ENCODE measurements around the gene RAB6A.
A peak's percentile ranks its signal among the peaks of the same experiment; 100 is the strongest.
"Not testable (repeated sequence)": the region's sequence is repeated elsewhere in the genome, so short reads cannot be mapped to it uniquely, and the experiment has no call there.

The RAB6A gene

DNA sequence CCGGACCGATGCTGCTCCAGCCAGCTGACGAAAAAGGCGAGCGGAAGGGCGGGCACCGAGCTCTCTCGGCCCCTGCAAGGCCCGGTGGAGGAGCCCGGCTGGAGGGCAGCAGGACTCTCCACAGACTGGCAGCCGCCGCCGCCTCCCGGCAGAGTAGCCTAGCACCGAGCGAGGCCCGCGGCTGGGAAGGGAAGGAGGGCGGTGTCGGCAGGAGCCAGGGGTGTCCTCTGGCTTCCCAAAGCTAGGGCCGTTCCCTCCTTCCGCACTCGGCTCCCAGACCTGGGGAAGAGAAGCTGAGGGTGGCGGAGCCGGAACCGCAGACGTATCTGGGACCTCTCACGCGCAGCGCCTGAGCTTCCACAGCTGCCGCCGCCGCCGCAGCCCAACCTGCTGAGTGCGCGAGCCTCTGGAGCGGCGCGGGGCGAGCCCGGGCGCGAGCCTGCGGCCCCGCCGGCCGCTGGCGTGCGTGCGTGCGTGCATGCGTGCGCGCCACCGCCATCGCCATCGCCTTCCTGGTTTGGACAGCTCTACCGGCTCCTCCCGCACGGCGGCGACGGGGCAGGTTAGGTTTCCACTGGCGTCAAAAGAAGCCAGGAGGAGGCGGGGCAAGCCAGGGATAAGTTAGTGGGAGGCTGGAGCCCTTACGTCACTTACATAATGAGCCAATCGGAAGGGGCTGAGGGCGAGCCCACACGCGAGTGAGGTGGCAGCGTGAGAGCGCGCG is at the start of gene RAB6A:
Gene RAB6A, minus strand, starts transcription at position 396 of the 724 bp plus-strand sequence. CDS start 439 bp downstream, outside the sequence.
- DNase-seq (ENCODE audit: low read depth in 2 of 2): peak; percentile 100

DNA sequence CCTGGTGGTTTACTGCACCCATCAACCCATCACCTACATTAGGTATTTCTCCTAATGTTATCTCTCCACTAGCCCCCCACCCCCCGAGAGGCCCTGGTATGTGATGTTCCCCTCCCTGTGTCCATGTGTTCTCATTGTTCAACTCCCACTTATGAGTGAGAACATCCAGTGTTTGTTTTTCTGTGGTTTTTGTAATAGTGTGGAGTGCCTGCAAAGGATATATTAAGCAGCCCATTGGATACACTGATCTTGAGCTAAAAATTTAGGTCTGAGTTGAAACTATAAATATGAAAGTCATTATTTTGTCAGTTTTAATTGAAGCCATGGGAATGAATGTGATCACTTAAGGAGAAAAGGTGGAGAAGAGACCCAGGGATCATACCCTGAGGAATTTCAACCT is 49.8 kb upstream of the RAB6A start:
- DNase-seq (ENCODE audit: low read depth in 2 of 2): no peak

DNA sequence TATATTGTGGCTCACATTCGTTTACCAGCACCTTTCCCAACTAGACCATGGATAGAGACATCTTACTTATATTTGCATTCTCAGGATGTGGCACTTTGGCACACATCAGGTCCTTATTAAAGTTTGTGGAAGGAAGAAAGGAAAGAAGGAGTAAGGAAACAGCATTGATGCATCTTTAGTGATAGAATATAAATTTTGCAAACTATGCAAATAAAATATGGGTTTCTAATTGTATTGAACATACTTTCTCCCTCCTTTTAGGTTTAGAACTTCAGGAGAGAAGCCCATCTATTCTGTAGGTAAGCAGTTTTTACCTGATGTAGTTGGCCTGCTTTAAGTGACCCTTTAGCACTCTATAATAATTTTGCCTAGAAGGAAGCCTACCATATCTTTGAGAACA is 47.2 kb upstream of the RAB6A start:
- DNase-seq (ENCODE audit: low read depth in 2 of 2): no peak

DNA sequence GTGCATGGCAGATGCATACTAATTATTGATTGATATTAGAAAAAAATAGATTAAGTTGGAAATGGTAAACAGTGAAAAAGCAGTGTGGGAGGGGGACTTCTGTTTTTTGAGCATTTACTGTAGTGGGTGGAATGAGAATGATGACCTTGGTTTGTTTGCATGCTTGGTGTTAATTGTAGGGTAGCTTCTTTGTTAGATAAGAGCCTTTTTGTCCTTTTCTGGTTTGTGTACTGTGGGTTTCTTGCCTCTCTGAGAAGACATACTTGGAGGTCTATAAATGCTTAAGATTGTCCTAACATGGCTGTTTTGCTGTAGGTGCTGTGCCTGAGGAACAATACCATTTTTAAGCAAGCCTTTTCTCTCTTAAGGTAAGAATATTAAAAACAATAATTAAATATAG is 43.8 kb upstream of the RAB6A start:
- DNase-seq (ENCODE audit: low read depth in 2 of 2): no peak

DNA sequence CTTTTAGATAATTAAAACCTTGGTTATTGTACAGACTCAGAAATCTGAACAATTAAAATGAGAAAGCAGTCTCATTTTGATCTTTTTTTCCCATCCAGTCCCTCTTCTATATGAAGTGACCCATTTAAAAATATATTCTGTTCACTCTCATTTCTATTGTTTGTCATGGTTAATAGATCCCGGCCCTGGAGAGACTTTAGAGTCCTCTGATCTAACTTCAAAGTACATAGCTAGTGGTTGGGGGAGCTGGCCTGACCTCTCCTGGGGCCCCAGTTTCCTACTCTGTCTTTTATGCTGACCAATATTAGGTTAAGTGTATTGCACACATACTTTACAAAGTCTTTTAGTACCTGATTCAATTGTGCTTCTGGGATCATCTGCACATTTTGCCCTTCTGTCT is 40.3 kb upstream of the RAB6A start:
- DNase-seq (ENCODE audit: low read depth in 2 of 2): no peak

DNA sequence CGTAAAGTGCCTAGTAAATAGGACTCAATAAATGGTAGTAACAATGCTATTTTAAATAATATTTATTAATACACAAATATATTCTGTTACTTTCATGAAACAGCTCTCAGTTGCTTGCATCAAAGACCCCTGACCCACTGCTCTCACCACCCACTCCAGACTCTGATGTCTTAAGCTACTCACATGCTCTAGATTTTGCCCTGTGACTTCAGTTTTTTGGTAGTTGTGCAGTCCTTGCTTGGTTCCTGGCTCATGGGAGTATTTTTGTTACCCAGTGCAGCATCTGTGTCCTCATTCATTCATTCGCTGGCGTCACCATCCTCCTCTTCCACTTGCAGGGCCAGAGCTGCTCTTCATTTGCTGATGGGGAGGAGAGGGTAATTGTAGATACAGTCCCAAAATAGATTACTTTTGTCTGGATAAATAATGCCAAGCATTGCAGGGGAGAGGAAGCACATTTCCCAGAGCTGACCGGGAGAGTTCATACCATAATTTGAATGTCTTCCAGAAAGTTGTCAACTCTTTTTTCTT is 39.5 kb upstream of the RAB6A start:
- no peak for DNase-seq (ENCODE audit: low read depth in 2 of 2)

DNA sequence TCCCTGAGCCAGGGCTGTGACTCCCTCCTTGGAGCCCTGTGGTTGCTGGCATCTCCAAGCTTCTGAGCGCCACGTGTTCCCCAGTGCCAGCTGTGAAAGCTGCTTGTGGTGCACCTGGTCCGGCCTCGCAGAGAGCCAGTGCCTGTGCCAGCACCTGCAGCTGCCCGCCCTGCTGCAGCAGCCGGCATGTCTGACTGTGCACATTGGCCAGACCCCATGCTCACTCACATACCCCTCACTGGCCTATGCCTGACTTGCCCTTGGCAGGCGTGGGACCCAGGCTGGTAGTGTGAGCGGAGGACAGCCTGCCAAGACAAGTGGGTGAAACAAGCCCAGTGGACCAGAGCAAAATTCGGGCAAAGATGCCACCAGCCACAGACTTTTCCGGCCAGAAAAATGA is 36.6 kb upstream of the RAB6A start:
- DNase-seq (ENCODE audit: low read depth in 2 of 2): no peak

DNA sequence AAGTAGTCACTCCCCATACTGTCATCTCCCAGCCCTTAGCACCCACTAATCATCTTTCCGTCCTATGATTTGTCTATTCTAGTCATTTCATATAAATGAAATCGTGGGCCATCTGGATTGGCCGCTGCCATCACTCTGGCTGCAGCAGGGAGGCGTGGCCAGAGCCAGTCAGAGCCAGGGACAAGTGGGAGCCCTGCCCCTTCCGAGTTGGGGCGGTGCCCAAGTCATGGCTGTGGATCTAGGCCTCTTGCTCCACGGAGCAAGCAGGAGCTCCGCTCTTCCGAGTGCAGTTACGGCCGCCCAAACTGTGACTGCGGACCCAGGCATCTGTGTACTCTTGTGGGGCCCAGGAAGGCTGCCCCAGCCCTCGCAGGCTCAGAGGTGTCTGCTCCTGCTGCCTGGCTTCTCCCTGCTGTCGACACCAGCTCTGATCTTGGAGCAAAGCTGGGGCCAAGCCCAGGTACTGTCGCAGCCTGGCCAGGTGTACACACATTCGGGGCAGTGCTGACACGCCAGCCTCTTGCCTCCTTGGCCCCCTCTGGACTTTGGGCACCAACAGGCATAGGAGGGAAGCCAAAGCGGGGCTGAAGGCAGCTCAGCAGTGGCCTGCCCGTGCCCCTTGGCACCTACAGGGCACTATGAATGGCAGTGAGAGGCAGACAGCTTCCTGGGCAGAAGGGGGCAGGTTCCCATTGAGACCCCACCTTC is 35.2 kb upstream of the RAB6A start:
- DNase-seq (ENCODE audit: low read depth in 2 of 2): no peak

DNA sequence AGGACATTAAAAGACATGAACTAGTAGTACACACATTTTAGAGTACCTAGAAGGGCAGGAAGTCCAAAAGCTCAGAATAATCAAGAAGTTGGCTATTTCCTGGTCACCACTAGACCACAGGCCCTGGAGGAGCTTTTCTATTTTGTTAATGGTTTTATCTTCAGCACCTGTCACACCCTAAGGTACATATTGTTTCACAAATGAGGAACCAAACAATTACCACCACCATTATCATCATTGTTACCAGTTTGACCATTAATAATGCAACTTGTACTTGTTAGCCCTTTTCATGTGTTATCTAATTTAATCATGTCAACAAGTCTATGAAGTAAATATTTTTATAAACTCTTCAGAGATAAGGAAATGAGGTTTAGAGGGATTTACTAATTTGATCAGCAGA is 31.7 kb upstream of the RAB6A start:
- DNase-seq (ENCODE audit: low read depth in 2 of 2): no peak

DNA sequence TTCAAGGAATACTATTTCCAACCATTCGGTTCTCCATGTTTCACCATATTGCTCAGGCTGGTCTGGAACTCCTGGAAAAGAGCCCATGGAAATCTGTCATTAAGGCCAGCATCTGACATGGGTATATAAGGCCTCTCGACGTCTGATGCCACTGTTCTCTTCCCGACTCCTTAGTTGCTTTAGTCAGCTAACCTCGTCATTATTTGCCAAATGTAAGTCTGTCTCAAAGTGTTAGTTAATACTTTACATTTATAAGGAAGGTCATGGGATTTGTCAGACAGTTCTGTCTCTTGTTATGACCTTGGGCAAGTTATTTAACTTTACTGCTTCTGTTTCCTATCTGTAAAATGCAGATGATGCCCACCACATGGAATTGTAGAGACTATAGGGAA is 28.4 kb upstream of the RAB6A start:
- no peak for DNase-seq (ENCODE audit: low read depth in 2 of 2)

DNA sequence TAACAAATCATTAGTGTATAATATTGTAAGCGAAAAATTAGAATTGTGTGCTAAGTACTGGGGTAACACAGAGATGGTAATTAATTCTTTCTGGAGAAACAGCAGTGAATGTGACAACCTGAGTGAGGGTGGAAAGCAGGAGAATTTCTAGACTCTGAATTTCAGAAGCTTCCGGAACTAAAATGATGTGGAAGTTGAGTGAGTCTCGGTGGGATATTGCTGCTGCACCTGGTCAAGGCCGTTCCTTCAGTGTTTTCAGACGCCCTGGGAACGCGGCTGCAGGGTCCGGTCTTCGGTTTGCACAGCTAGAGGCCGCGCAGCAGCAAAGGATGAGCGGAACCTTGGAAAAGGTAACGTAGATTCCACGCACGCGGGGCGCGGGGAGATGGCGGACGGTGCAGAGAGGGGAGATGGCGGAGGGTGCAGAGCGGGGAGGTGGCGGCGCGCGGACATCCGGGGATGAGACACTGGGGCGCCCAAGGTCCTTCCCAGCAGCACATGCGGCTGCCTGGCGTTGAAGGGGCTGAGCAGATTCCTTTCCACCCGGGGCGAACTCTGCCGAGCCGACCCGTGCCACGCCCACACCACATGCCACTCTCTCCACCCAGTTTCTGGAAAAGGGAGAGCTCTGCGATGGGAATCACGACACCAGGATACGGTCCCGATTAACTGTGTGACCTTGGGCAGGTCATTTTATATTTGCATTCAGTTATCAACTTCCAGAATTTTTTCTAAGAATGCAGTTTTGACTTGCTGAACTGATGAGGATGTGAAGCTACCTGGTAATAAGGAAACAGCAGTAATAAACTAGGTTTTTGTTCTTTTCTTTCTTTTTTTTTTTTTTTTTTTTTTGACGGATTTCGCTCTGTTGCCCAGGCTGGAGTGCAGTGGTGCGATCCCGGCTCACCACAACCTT is 27.0 kb upstream of the RAB6A start, which contains the start of gene MRPL48:
Gene MRPL48, plus strand, starts transcription at position 232 of the 916 bp plus-strand sequence. Its CDS starts 98 bp downstream, at position 330.
- DNase-seq (ENCODE audit: low read depth in 2 of 2): peak; percentile 82 to 83

DNA sequence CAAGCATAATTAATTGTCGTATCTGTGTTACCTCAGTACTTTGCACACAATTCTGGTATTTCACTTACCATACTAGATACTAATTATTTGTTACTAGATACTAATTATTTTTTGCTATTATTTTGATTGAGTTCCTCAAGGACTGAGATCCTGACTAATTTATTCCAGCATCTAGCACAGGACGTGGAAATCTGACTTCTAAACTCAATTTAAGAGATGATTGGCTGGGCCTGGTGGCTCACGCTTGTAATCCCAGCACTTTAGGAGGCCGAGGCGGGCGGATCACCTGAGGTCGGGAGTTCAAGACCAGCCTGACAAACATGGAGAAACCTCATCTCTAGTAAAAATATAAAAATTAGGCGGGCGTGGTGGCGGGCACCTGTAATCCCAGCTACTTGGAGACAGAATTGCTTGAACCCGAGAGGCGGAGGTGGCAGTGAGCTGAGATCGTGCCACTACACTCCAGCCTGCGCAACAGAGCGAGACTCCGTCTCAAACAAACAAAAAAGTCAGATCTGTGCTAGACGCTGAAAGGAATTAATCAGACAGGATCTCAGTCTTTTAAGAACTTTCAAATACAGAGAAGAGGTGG is 26.3 kb upstream of the RAB6A start:
- no peak for DNase-seq (ENCODE audit: low read depth in 2 of 2)

DNA sequence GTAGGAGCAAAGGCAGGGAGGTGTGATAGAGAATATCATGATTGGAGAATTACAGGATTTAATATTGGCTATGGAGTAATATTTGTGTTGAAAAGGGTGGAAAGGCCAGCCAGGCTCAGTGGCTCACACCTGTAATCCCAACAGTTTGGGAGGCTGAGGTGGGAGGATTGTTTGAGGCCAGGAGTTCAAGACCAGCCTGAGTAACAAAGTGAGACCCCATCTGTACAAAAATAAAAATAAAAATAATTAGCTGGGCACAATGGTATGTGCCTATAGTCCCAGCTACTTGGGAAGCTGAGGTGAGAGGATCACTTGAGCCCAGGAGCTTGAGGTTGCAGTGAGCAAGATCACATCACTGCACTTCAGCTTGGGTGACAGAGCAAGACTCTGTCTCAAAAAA is 24.6 kb upstream of the RAB6A start:
- DNase-seq (ENCODE audit: low read depth in 2 of 2): not testable (repeated sequence)

DNA sequence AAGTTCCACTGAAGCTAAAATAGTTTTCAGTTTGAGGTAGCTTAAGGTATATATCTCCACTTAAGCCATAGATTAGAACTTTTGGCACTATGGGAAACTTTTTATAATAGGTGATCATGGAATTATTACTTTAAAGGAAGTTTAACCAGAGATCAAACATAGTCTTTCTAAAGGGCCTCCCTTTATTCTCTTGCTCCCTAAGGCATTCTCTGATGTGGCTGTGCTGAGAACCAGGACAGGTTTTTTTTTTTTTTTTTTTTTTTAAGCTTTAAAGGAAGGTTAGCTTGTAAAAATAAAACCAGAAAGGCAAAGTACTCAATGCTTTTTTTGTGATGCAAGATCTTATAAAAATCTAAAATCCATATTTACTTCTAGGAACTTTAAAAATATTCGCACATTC is 23.9 kb upstream of the RAB6A start:
- no peak for DNase-seq (ENCODE audit: low read depth in 2 of 2)

DNA sequence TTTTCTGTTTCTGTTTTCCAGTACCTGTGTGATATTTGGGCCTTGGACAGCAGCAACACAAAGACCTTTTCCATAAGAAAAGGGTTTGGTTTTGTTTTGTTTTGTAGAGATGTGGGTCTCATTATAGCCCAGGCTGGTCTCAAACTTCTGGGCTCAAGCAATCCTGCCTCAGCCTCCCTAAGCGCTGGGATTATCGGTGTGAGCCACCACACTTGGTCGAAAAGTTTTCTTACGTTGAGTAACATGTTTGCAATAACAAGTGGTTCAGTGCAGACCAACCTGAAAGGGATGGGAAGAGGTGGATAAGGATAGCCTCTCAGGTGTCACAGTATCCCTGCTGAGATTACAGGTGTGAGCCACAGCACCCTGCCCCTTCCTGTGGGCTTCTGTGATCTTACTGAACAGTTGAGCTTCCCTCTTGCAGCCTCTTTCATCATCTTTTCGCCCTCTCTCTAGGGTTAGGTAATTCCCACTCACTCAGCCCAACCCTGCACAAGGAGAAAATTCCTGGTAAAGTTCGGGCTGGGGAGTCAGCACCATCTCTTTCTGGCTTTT is 23.3 kb upstream of the RAB6A start:
- DNase-seq (ENCODE audit: low read depth in 2 of 2): no peak

DNA sequence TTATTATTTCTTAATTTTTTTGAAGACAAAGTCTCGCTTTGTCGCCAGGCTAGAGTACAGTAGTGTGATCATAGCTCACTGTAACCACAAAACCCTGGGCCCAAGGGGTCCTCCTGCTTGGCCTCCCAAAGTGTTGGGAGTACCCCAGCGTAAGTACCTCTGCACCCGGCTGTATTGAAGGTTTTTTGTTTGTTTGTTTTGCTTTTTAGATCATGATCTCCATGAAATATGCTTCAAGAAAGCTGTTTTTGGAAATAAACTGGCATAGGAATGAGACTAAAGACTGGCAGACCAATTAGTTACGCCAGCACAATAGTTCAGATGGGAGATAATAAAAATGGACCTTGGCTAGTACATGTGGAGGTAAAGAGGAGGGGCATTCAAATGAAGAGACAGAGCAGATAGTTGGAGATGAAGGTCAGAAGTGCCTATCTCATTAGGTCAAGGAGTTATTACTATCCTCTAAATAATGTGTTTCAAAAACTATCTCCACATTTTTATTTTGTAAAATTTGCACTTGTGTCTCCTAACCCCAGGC is 22.7 kb upstream of the RAB6A start:
- DNase-seq (ENCODE audit: low read depth in 2 of 2): no peak

DNA sequence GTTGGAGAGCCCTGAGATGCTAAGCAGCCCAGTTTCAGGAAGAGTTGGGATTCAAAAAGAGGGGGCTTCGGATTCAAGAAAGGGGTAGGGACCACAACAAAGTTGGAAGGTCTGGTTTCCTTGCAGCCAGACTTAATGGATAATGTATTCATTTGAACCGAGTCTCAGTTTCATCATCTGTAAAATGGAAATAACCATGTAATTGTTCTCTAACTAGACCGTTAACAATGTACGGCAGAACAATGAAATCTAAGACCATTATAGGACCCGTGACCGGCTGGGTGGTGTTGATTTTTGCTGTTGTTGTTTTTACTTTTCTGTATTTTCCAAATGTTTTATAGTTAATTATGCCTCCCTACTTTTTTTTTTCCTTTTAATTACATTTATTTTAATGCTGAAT is 20.4 kb upstream of the RAB6A start:
- no peak for DNase-seq (ENCODE audit: low read depth in 2 of 2)

DNA sequence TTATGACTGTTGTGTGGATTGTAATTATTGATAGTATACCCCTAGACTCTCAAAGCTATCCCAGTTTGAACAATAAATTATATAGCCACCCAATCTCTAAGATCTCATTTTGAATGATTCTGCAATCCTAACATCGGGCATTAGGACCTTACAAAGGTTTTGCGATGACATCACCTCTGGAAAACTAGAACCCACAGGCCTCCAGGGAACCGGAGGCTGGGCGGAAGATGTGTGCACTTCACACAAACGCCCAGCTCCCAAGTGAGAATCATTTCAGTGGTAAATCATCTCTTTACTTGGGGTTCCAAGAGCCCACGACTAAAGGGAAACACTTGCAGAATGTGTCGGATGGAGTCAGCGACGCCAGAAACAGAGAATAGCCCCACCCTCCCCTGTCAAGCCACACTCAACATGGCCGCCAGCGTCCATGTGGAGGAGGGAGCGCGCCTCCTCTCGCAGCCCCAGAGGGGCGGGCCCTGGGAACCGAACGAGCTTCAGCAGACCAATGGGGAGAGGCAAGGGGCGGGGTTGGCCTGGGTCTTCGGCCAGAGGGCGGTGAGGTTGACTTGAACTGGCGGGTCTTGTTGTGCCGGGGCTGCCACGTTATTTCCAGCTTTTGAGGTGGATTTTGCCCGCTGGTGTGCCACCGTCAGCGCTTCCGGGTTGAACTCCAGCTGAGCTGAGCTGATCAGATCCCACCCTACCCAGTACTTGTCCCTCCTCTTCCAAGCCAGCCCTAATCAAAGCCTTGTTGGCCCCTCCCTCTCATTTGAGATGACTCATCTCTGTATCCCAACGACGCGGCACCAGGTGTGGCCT is 18.4 kb upstream of the RAB6A start:
- peak; percentile 94 to 95 for DNase-seq (ENCODE audit: low read depth in 2 of 2)

DNA sequence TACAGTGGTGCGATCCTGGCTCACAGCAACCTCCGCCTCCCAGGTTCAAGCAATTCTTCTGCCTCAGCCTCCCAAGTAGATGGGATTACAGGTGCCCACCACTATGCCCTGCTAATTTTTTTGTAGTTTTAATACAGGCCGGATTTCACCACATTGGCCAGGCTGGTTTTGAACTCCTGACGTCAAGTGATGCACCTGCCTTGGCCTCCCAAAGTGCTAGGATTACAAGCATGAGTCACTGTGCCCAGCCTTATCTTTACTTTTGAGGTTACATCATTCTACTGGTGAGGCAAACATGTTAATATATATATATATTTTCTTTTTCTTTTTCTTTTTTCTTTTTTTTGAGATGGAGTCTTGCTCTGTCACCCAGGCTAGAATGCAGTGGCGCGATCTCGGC is 9.9 kb upstream of the RAB6A start:
- not testable (repeated sequence) for DNase-seq (ENCODE audit: low read depth in 2 of 2)

DNA sequence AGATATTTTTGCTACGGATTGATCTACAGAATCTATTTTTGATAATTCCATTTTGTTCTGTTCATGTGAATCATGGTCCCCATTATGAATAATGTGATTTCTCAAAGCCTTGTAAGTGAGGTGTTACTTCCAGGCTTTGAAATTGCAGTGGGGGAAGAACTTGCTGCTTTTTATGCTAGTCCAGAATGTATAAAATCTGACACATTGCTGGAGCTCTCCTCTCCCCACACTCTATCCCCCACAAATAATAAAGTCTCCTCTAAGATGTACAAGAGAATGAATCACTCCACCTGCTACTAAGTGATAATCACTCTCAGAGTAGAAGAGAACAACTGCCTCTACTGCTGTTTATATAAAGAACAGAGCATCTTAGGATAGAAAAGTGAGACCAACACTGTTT is 5.9 kb upstream of the RAB6A start:
- no peak for DNase-seq (ENCODE audit: low read depth in 2 of 2)
